SK-N-SH treated with all-trans-retinoic acid at 6 μM for 48 hours (cell line): ENCODE measurements around the gene NKD2.

Experiments used
- ATAC-seq: fragments of 200-7000 bp; cut with Tn5 transposase; 3 replicates; pipeline ENCODE4 v1.9.1; 2020; ENCODE audit warnings: mild to moderate bottlenecking, moderate library complexity
- ARNTL ChIP-seq: fragments of 450-650 bp; formaldehyde crosslinking; IDR thresholded peaks from 2 replicates; pipeline ENCODE4 v1.5.0; 2020; ENCODE audit warnings: low read depth, mild to moderate bottlenecking, moderate library complexity, borderline replicate concordance
- BACH2 ChIP-seq: fragments of 250-450 bp; sonication (Bioruptor Pico); IDR thresholded peaks from 2 replicates; pipeline ENCODE4 v1.9.0; 2021; ENCODE audit warnings: mild to moderate bottlenecking, borderline replicate concordance
- CSDC2 ChIP-seq: fragments of 250-450 bp; sonication (Bioruptor Pico); IDR thresholded peaks from 2 replicates; pipeline ENCODE4 v1.5.0; 2020; ENCODE audit warnings: mild to moderate bottlenecking, moderate library complexity
- GLIS3 ChIP-seq: fragments of 250-450 bp; sonication (Bioruptor Pico); IDR thresholded peaks from 2 replicates; pipeline ENCODE4 v1.5.0; 2020; ENCODE audit warnings: mild to moderate bottlenecking, moderate library complexity
- ISL1 ChIP-seq: fragments of 250-450 bp; sonication (Bioruptor Pico); IDR thresholded peaks from 2 replicates; pipeline ENCODE4 v2.1.2; 2022; ENCODE audit warnings: mild to moderate bottlenecking, moderate library complexity
- PPARA ChIP-seq: fragments of 250-450 bp; sonication (Bioruptor Pico); IDR thresholded peaks from 2 replicates; pipeline ENCODE4 v1.5.0; 2020; ENCODE audit warnings: mild to moderate bottlenecking, borderline replicate concordance
- SNAI2 ChIP-seq: fragments of 250-450 bp; sonication (Bioruptor Pico); IDR thresholded peaks from 2 replicates; pipeline ENCODE4 v1.5.0; 2020; ENCODE audit warnings: mild to moderate bottlenecking, moderate library complexity
- TCF4 ChIP-seq: fragments of 250-450 bp; sonication (Bioruptor Pico); IDR thresholded peaks from 2 replicates; pipeline ENCODE4 v1.8.0; 2021; ENCODE audit warnings: mild to moderate bottlenecking, moderate library complexity, borderline replicate concordance
- TOX ChIP-seq: fragments of 250-450 bp; sonication (Bioruptor Pico); IDR thresholded peaks from 2 replicates; pipeline ENCODE4 v1.8.0; 2021; ENCODE audit warnings: mild to moderate bottlenecking, moderate library complexity, borderline replicate concordance
- ZC3H10 ChIP-seq: fragments of 250-450 bp; sonication (Bioruptor Pico); IDR thresholded peaks from 2 replicates; pipeline ENCODE4 v1.5.1; 2021; ENCODE audit warnings: mild to moderate bottlenecking, moderate library complexity
- ZFP3 ChIP-seq: fragments of 250-450 bp; sonication (Bioruptor Pico); IDR thresholded peaks from 2 replicates; pipeline ENCODE4 v1.5.0; 2020; ENCODE audit warnings: mild to moderate bottlenecking, moderate library complexity
- ZFP30 ChIP-seq: fragments of 450-650 bp; formaldehyde crosslinking; IDR thresholded peaks from 2 replicates; pipeline ENCODE4 v1.5.0; 2022; ENCODE audit warnings: mild to moderate bottlenecking, moderate library complexity
- ZNF565 ChIP-seq: fragments of 450-650 bp; formaldehyde crosslinking; conservative IDR thresholded peaks from 2 replicates; pipeline ENCODE4 v1.5.0; 2020; ENCODE audit warnings: low read depth, mild to moderate bottlenecking, moderate library complexity
- ZNF70 ChIP-seq: fragments of 450-650 bp; formaldehyde crosslinking; IDR thresholded peaks from 2 replicates; pipeline ENCODE4 v1.5.0; 2020; ENCODE audit warnings: mild to moderate bottlenecking, moderate library complexity
- ZNF8 ChIP-seq: fragments of 450-650 bp; formaldehyde crosslinking; IDR thresholded peaks from 2 replicates; pipeline ENCODE4 v1.5.0; 2020; ENCODE audit warnings: mild to moderate bottlenecking, moderate library complexity
- TF ChIP-seq, protein P1 (sequence below): fragments of 250-450 bp; sonication (Bioruptor Pico); IDR thresholded peaks from 2 replicates; pipeline ENCODE4 v1.5.1; 2020; ENCODE audit warnings: low read depth, mild to moderate bottlenecking, moderate library complexity
- TF ChIP-seq, protein P2 (sequence below): fragments of 250-450 bp; sonication (Bioruptor Pico); IDR thresholded peaks from 2 replicates; pipeline ENCODE4 v1.5.0; 2020; ENCODE audit warnings: mild to moderate bottlenecking, moderate library complexity
- TF ChIP-seq, protein P3 (sequence below): fragments of 250-450 bp; sonication (Bioruptor Pico); IDR thresholded peaks from 2 replicates; pipeline ENCODE4 v1.8.0; 2021; ENCODE audit warnings: low read depth, mild to moderate bottlenecking, moderate library complexity, borderline replicate concordance
- TF ChIP-seq, protein P4 (sequence below): fragments of 250-450 bp; sonication (Bioruptor Pico); IDR thresholded peaks from 2 replicates; pipeline ENCODE4 v1.5.1; 2021; ENCODE audit warnings: mild to moderate bottlenecking, moderate library complexity

NKD2 gene

DNA sequence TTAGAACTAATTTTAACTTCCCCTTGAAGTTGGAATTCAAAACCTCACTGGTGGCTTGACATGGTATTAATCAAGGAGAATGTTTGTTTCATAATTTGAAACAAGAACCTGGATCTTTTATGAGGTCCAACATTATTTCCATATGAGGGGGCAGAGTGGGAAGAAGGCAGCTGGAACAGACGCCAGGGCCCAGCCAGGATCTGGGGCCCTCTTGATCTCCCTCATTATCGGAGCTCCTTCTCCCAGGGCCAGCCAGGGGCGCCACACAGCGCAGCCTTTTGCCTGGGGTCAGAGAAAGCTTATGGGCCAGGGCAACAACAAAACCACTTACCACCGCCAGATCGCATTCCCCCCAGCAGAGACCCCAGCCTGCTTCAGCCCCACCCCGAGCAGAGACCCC lies 27.1 kb upstream of the NKD2 start (continued):
- TF ChIP-seq PPARA (CRISPR knock-in tag), result no peak

DNA sequence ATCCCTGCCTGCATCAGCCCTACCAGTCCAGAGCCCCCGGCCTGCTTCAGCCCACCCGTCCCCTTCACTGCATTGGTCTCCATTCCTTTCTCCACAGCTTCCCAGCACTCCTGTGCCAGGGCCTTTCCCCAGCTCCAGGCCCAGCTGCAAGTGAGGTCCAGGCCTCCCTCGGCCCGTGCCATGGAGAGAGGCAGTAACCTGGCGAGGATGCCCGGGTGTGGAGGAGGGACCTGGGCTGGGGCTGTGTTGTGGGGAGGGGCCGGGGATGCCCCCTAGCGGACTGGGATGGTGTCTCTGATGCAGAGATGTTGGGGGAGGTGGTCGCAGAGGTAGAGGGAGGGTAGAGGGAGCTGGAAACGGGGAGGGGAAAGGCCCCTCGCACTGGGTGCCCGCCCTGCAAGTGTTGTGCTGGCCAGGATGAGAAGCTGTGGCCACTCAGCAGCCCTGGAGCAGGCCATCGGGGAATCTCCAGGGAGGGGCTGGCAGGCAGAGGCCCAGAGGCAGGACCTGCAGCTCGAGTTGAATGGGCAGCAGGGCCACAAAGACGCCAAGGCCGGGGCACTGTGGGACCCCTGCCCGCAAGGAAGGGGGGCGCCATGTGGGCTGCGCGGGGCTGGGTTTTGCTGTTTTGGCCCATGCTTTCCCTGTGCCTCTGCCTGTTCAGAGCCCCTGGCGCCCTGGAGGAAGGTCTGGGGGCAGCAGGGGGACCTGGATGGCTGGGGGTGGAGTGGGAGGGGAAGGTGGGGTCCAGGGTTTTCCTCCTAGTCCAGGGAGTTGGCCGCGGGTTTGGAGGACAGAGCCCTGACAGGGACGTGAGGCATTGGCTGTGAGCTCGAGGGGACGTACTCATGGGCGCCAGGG lies 26.0 kb upstream of the NKD2 start:
- TF ChIP-seq CSDC2 (CRISPR knock-in tag) (no peak), BACH2 (no peak), ZNF565 (CRISPR knock-in tag) (no peak), ZFP3 (CRISPR knock-in tag) (no peak), TCF4 (CRISPR knock-in tag) (no peak), ARNTL (CRISPR knock-in tag) (no peak)
- TF ChIP-seq, protein P1, sequence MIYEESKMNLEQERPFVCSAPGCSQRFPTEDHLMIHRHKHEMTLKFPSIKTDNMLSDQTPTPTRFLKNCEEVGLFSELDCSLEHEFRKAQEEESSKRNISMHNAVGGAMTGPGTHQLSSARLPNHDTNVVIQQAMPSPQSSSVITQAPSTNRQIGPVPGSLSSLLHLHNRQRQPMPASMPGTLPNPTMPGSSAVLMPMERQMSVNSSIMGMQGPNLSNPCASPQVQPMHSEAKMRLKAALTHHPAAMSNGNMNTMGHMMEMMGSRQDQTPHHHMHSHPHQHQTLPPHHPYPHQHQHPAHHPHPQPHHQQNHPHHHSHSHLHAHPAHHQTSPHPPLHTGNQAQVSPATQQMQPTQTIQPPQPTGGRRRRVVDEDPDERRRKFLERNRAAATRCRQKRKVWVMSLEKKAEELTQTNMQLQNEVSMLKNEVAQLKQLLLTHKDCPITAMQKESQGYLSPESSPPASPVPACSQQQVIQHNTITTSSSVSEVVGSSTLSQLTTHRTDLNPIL (CRISPR knock-in tag), result no peak
- TF ChIP-seq, protein P2, sequence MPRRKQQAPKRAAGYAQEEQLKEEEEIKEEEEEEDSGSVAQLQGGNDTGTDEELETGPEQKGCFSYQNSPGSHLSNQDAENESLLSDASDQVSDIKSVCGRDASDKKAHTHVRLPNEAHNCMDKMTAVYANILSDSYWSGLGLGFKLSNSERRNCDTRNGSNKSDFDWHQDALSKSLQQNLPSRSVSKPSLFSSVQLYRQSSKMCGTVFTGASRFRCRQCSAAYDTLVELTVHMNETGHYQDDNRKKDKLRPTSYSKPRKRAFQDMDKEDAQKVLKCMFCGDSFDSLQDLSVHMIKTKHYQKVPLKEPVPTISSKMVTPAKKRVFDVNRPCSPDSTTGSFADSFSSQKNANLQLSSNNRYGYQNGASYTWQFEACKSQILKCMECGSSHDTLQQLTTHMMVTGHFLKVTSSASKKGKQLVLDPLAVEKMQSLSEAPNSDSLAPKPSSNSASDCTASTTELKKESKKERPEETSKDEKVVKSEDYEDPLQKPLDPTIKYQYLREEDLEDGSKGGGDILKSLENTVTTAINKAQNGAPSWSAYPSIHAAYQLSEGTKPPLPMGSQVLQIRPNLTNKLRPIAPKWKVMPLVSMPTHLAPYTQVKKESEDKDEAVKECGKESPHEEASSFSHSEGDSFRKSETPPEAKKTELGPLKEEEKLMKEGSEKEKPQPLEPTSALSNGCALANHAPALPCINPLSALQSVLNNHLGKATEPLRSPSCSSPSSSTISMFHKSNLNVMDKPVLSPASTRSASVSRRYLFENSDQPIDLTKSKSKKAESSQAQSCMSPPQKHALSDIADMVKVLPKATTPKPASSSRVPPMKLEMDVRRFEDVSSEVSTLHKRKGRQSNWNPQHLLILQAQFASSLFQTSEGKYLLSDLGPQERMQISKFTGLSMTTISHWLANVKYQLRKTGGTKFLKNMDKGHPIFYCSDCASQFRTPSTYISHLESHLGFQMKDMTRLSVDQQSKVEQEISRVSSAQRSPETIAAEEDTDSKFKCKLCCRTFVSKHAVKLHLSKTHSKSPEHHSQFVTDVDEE (CRISPR knock-in tag), result no peak
- peak; percentile 60 for ATAC-seq

DNA sequence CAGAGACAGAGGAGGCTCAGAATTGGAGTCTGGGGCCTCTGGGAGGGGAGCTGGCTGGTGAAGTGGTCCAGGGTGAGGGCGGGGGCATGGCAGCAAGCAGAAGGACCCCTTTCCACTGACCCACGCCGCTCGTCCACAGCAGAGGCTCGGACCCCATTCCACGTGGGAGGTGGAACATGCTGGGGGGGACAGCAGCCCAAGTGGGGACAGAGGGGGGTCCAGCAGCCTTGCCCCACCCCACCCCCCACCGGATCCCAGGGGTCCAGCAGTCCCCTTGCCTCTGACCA lies 25.4 kb upstream of the NKD2 start:
- no peak for ATAC-seq
- TF ChIP-seq ZNF8 (CRISPR knock-in tag), result no peak

DNA sequence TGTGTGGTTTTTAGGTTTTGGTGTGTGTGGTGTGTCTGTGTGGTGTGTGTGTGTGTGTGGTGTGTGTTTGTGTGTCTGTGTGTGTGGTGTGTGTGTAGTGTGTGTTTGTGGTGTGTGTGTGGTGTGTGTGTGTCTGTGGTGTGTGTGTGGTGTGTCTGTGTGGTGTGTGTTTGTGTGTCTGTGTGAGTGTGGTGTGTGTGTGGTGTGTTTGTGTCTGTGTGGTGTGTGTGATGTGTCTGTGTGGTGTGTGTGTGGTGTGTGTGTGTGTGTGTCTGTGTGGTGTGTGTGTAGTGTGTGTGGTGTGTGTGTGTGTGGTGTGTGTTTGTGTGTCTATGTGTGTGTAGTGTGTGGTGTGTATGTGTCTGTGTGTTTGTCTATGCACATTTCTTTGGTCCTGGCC lies 25.0 kb upstream of the NKD2 start:
- no peak for ATAC-seq
- TF ChIP-seq ZC3H10 (CRISPR knock-in tag), result no peak
- TF ChIP-seq ISL1, result no peak
- TF ChIP-seq, protein P2 (CRISPR knock-in tag), result no peak
- TF ChIP-seq PPARA (CRISPR knock-in tag), result no peak
- no peak for TF ChIP-seq ZNF565 (CRISPR knock-in tag)
- TF ChIP-seq GLIS3 (CRISPR knock-in tag), result no peak
- TF ChIP-seq ZFP30, result no peak
- TF ChIP-seq CSDC2 (CRISPR knock-in tag), result no peak

DNA sequence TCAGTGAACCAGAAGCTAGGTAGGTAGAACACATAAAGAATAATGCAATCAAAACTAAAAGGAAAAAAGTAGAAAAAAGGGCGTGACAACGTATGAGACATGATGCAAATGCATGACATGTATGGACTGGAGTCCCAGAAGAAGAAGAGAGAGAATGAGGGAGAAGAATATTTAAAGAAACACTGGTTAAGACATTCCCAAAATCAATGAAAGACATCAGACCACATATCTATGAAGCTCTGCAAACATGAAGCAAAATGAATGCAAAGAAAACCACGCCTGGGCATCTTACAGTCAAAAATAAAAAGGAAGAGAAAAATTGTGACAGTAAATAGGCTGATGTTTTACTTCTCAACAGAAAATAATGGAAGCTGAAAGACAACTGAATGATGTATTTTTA lies 23.8 kb upstream of the NKD2 start:
- no peak for TF ChIP-seq SNAI2 (CRISPR knock-in tag)
- no peak for TF ChIP-seq ZNF70 (CRISPR knock-in tag)
- no peak for TF ChIP-seq CSDC2 (CRISPR knock-in tag)
- no peak for TF ChIP-seq PPARA (CRISPR knock-in tag)
- no peak for TF ChIP-seq TOX
- no peak for TF ChIP-seq ARNTL (CRISPR knock-in tag)
- no peak for TF ChIP-seq ISL1
- TF ChIP-seq, protein P1 (CRISPR knock-in tag), result no peak
- no peak for TF ChIP-seq ZC3H10 (CRISPR knock-in tag)
- no peak for TF ChIP-seq ZNF8 (CRISPR knock-in tag)
- TF ChIP-seq GLIS3 (CRISPR knock-in tag), result no peak
- TF ChIP-seq, protein P3, sequence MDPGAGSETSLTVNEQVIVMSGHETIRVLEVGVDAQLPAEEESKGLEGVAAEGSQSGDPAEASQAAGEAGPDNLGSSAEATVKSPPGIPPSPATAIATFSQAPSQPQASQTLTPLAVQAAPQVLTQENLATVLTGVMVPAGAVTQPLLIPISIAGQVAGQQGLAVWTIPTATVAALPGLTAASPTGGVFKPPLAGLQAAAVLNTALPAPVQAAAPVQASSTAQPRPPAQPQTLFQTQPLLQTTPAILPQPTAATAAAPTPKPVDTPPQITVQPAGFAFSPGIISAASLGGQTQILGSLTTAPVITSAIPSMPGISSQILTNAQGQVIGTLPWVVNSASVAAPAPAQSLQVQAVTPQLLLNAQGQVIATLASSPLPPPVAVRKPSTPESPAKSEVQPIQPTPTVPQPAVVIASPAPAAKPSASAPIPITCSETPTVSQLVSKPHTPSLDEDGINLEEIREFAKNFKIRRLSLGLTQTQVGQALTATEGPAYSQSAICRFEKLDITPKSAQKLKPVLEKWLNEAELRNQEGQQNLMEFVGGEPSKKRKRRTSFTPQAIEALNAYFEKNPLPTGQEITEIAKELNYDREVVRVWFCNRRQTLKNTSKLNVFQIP (CRISPR knock-in tag), result no peak
- TF ChIP-seq, protein P4, sequence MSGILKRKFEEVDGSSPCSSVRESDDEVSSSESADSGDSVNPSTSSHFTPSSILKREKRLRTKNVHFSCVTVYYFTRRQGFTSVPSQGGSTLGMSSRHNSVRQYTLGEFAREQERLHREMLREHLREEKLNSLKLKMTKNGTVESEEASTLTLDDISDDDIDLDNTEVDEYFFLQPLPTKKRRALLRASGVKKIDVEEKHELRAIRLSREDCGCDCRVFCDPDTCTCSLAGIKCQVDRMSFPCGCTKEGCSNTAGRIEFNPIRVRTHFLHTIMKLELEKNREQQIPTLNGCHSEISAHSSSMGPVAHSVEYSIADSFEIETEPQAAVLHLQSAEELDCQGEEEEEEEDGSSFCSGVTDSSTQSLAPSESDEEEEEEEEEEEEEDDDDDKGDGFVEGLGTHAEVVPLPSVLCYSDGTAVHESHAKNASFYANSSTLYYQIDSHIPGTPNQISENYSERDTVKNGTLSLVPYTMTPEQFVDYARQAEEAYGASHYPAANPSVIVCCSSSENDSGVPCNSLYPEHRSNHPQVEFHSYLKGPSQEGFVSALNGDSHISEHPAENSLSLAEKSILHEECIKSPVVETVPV, result no peak
- ATAC-seq, result no peak
